ENCODE data around the gene DLG1. TPM values are rescaled to one million over a fixed set of nuclear protein-coding genes. Genes with fewer than 3 reads are reported as not detected.

DLG1 gene
- total and polyA plus RNA-seq, 2 of the 4 experiments (the other 2 are of a cell fraction) = 21.2 to 57.7 TPM

DNA sequence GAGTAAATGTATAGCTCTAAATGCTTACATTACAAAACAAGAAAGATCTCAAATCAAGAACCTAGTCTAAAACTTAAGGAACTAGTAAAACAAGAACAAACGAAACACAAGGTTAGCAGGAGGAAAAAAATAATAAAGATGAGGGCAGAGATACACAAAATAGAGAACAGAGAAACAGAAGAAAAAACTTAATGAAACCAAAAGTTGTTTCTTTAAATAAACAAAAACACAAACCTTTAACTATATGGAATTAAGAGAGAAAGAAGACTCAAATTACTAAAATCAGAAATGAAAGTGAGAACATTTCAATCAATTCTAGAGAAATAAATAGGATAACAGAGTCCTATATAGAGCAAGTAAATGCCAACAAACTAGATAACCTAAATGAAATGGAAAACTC is 59.6 kb downstream of the DLG1 start:
- CTCF ChIA-PET = interaction anchor here (0.6 kb wide), 1 partner anchor 9 kb away, joined by 3 read pairs; no protein-coding TSS in a partner anchor
- DNase-seq (no peak), ATAC-seq (ENCODE audit: low read depth) (no peak)
- no CpG with 5 or more reads among the region's 1 CpG for WGBS, 2 experiments (ENCODE audit: extremely low coverage in 2 of 2, insufficient read length in 1 of 2)
- Histone ChIP-seq H2BK15ac (ENCODE audit: low read depth, low read length) (no peak overlapping the region), H2BK20ac (ENCODE audit: low read depth, low read length) (no peak overlapping the region), H3K4me1 (ENCODE audit: control insufficient read depth, insufficient read depth, low read length) (peaks cover 1% of the 10 kb centered on the region; the same call in 1 of the 2 replicates), H4K20me1 (ENCODE audit: insufficient read depth, low read length) (peaks cover 42% of the 10 kb centered on the region), H2AK5ac (ENCODE audit: low read depth, low read length) (no peak overlapping the region), H3K14ac (replicated peaks; ENCODE audit: low read depth, low read length) (no peak overlapping the region), H4K91ac (ENCODE audit: insufficient read depth, low read depth, low read length) (no peak overlapping the region), H3K4me3 (ENCODE audit: insufficient read depth, low read depth, low read length) (no peak overlapping the region), H3K18ac (ENCODE audit: low read depth, low read length) (no peak overlapping the region), H3K27ac (ENCODE audit: insufficient read depth, low read length) (no peak overlapping the region), H3K9me3 (ENCODE audit: control insufficient read depth, insufficient read depth, low read length) (peaks cover 6% of the 10 kb centered on the region), H3K9ac (ENCODE audit: low read depth, low read length) (no peak overlapping the region), H4K5ac (ENCODE audit: low read depth, low read length) (no peak overlapping the region), H3K27me3 (ENCODE audit: control insufficient read depth, insufficient read depth, low read length) (no peaks in the 10 kb centered on the region), H3K4me2 (ENCODE audit: low read depth, low read length) (no peak overlapping the region), H3K36me3 (ENCODE audit: control insufficient read depth, insufficient read depth, low read length) (peaks cover under 1% of the 10 kb centered on the region; the same call in 1 of the 2 replicates), H4K8ac (ENCODE audit: low read depth in 2 of 2, low read length in 2 of 2) (no peak overlapping the region), H2BK5ac (ENCODE audit: low read depth, low read length, poor library complexity, severe bottlenecking) (no peak overlapping the region), H3K23ac (ENCODE audit: low read depth, low read length) (no peak overlapping the region), H2BK120ac (ENCODE audit: low read depth, low read length) (no peak overlapping the region), H2AFZ (replicated peaks; ENCODE audit: low read length, poor library complexity) (no peak overlapping the region), H3K9me1 (ENCODE audit: insufficient read depth, low read length) (0 out of 2 replicates have a peak, but pooled peaks cover 5% of the 10 kb centered on the region), H3K79me1 (ENCODE audit: low read depth in 1 of 2, low read length in 2 of 2) (peaks cover 45 to 64% of the 10 kb centered on the region in 2 experiments), H3K56ac (ENCODE audit: extremely low read depth, insufficient read depth, low read length) (no peak overlapping the region), H2AK9ac (replicated peaks; ENCODE audit: low read depth, low read length, poor library complexity) (no peak overlapping the region), H3K4ac (ENCODE audit: low read depth, low read length) (no peak overlapping the region)
- POLR2A ChIA-PET (ENCODE audit: unreplicated experiment) = no interaction called here
- TF ChIP-seq RFX5 (IDR thresholded peaks at IDR 0.05; ENCODE audit: low read depth, low read length) (no peak), CHD1 (IDR thresholded peaks at IDR 0.05; ENCODE audit: low read depth, low read length) (no peak), FOS (IDR thresholded peaks at IDR 0.05; ENCODE audit: low read depth, low read length) (no peak), MAZ (IDR thresholded peaks at IDR 0.05; ENCODE audit: borderline replicate concordance, low read depth, low read length) (no peak), RCOR1 (IDR thresholded peaks at IDR 0.05; ENCODE audit: insufficient replicate concordance, low read length) (no peak), SMC3 (IDR thresholded peaks at IDR 0.05; ENCODE audit: low read depth, low read length) (no peak), CTCF (conservative IDR thresholded peaks at IDR 0.05; ENCODE audit: low read depth, low read length) (no peak)
- dilution Hi-C loops (cut with HindIII; ENCODE audit: low sequenced_read_pairs, unreplicated experiment) = no loop called here
- no TSS peak for BruUV-seq (replicated peaks)
- intact Hi-C loops (cut with micrococcal nuclease) = no loop called here
- in situ Hi-C loops (cut with MboI; ENCODE audit: low sequenced_read_pairs) = no loop called here

All from IMR-90 (cell line).